Caki2 (cell line): Measurements from ENCODE around the gene GPAT2. TPM values are rescaled to one million over a fixed set of nuclear protein-coding genes. Genes with fewer than 3 reads are reported as not detected.
"Not testable (repeated sequence)": the region's sequence is repeated elsewhere in the genome, so short reads cannot be mapped to it uniquely, and the experiment has no call there.

Experiments
- DNase-seq: peaks from one replicate; pipeline ENCODE4 v3.0.0-alpha.2; 2015; ENCODE audit warnings: low read depth
- in situ Hi-C: cut with HindIII; loops from 2 replicates; pipeline ENCODE4 v1.10.0; 2016; ENCODE audit warnings: low sequenced_read_pairs, low pct_unique_long_range_greater_than_20kb, mixed read lengths
- total RNA-seq: library from RNA; depleted of rRNA; stranded (reverse); fragments of >200 nt; shearing (Covaris generic); gene quantifications from 2 replicates; pipeline ENCODE4 v1.2.3, GENCODE V29; 2014; ENCODE audit warnings: low replicate concordance; rRNA removed

The GPAT2 gene, protein sequence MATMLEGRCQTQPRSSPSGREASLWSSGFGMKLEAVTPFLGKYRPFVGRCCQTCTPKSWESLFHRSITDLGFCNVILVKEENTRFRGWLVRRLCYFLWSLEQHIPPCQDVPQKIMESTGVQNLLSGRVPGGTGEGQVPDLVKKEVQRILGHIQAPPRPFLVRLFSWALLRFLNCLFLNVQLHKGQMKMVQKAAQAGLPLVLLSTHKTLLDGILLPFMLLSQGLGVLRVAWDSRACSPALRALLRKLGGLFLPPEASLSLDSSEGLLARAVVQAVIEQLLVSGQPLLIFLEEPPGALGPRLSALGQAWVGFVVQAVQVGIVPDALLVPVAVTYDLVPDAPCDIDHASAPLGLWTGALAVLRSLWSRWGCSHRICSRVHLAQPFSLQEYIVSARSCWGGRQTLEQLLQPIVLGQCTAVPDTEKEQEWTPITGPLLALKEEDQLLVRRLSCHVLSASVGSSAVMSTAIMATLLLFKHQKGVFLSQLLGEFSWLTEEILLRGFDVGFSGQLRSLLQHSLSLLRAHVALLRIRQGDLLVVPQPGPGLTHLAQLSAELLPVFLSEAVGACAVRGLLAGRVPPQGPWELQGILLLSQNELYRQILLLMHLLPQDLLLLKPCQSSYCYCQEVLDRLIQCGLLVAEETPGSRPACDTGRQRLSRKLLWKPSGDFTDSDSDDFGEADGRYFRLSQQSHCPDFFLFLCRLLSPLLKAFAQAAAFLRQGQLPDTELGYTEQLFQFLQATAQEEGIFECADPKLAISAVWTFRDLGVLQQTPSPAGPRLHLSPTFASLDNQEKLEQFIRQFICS
- not detected in 2 replicates for total RNA-seq

DNA sequence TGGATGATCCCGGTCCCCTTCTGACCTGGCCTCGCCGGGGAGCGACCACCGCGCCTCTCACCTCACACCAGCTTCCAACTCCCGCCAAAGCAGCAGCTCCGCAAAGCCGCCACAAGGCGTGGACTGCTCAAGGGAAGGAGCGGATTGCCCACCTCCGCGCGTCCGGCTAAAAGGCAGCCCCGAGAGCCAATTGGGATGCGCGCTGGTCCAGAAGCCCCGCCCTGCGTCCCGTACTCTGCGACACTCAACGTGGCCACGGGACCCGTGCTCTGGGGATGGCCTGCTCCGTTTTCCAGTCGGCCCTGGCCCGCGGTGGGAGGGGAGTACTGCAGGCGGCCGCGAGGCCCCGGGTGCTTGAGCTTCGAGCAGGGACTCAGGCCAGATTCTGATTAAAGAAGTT, at the start of gene GPAT2:
Gene GPAT2, minus strand, starts transcription at position 125 of the 400 bp plus-strand sequence. CDS start 2,557 bp downstream, outside the sequence.
- in situ Hi-C loops, DNase-seq: not testable (repeated sequence)

DNA sequence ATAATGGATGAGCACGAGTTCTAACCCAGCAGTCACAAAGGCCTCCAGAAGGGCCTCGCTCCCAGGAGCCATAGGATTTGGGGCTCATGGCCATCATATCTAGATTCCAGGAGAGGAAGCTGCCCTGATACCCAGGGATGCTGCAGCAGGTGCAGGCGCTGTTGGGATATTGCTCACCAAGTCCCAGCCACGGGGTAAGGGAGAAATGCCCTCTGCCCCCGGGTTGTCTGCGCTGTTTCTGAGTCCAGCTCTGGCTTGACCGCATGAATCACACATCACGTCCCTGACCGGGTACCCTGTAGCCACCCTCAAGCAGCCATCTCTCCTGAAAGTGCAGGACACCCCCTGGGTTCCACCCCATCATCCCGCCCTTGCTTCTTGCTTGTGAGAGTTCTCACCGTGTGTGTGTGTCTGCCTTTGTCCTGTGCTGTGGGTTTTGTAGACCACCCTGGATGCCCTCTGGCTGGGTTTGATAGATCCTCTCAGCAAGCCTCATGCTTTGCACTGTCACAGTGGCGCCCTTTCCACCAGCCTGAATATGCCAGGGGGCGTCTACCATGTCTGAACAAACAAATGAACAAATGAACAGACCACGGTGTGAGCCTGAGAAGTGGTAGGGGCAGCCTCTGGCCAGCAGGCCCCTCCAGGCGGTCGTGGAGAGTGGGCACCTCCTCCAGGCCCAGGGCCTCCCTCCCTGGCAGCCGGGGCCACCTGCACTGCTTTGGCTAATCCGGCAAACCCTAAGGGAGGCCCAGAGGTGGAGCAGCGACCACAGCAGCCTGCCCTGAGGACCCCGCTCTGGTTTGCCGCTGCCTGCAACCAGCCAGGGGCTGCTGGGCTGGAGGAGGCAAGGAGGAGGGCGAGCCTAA, 49.5 kb upstream of the GPAT2 start:
- in situ Hi-C loops, result no loop called here
- DNase-seq, result no peak

DNA sequence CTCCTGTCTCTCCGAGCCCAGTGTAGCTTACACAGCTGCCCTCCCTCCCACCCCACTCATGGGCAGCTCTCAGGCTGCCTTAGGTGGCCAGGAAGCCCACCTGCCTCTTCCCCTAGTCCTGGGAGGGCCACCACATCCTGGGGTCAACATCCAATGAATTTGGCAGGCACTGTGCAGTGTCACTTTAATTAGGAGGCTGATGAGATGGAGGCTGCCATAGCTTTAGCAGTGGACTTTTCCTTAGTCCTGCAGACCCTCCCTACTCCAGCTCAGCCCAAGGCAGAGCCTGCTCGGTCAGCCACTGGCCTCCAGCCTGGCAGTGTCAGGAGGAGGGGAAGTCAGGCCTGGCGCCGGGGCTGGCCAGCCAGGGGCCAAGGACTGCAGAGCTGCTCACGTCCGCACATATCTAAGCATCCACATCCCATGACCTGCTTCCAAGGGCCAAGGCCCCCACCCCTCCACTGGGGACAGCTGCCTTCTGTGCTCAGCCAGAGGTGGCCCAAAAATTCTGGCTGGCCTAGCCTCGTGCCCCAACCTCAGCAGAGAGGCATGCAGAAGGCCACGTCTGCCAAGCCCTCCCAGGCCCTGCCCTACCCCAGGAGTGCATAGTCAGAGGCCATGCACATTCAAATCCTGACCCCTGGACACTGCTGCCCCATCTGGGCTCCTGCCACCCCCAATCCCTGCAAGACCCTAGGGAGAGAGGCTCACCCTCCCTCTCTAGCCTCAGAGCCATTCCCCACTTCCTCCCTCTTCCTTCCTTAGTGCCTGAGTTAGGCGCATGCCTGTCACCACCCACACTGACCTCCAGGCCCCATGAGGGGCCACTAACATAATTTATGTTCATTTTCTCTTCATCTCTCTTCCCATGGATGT, 48.6 kb upstream of the GPAT2 start:
- in situ Hi-C loops, result no loop called here
- no peak for DNase-seq

DNA sequence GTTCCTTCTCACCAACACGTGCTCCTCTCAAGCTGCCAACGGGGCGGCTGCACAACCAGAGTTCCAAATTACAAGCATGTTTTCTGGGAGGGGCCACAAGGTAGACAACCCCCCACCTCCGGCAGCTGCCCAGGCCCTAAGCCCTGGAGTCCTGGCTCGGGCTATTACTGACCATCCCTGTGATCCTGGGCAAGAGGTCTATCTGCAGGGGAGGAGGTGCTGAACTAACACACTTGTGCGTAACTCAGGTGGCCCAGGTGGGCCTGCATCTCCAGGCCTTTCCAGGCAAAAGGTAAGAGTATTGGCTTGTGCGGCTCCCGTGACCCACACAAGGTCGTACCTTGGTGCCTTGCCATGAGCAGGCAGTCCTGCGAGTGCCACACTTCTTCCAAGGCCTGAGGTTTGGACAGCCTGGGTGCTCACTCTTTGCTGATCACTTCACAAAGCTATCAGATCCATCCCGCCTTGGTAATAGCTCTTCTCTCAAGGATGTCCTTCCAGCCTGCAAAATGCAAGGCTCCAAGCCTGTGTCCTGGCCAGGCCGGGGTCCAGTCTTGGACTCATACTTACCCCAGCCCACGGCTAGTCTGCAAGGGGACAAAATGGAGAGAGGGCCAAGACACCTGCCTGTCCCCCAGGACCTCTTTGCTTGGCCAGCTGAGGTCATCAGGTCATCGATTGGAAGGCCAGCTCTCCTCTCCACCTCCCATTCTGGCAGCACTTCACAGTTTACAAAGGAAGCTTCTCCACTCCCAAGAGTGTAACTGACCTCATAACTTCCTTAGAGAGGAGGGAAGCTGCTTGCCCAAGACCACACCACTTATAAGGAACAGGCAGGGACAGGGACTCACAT, 47.7 kb upstream of the GPAT2 start:
- no peak for DNase-seq
- in situ Hi-C loops, result no loop called here

DNA sequence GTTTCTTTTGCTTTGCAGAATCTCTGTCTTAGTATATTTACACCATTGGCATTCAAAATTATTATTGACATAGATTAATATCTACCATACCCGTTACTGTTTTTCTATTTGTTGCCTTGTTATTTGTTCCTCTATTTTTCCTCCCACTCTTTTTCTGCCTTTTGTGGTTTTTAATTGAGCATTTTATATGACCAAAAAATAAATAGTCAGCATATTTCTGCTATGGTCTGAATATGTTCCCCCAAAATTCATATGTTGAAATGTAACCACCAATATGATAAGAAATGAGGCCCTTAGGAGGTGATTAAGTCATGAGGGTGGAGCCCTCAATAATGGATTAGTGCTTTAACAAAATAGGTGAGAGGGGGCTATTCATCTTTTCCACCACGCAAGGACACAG, 46.3 kb upstream of the GPAT2 start:
- DNase-seq, result no peak
- in situ Hi-C loops, result no loop called here

DNA sequence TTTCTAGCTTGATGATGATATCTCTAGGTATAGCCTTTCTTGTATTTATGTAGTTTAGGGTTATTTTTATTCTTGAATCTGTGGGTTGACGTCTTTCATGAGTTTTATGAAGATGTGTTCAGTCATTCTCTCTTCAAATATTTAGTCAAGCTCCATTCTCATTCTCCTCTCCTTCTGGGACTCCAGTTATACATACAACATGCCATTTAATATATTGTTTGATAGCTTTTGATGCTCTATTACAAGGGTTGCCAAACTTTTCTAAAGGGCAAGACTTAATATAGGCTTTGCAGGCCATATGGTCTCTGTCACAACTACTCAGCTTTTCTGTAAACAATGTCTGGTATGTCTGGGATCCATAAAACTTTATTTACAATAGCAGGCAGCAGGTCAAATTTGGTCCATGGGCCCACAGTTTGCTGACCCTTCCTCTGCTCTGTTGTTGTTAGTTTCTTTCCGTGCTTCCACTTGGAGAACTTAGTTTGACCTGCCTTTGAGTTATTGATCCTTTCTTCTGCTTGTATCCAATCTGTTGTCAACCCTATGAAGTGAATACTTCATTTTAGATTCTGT, 40.6 kb upstream of the GPAT2 start:
- no peak for DNase-seq
- in situ Hi-C loops, result no loop called here

DNA sequence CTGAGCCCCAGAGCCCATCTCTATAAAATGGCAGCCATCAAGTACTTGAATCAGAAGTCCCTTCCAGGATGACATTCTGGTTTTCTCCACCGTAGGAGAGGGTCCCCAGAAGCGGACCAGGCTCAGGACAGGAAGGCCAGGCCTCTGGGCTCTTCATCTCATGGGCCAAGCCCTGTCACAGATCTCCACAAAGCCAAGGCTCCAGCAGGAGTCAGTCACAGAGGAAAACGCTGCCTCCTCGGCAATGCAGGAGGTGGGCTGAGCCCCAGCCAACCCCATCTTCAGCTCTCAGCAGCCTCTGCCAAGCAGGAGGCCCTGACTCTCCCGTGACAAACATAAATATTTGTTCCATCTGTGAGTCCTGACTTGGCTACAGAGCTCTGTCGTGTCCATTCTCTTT, 39.4 kb upstream of the GPAT2 start:
- DNase-seq, result no peak
- in situ Hi-C loops, result no loop called here

DNA sequence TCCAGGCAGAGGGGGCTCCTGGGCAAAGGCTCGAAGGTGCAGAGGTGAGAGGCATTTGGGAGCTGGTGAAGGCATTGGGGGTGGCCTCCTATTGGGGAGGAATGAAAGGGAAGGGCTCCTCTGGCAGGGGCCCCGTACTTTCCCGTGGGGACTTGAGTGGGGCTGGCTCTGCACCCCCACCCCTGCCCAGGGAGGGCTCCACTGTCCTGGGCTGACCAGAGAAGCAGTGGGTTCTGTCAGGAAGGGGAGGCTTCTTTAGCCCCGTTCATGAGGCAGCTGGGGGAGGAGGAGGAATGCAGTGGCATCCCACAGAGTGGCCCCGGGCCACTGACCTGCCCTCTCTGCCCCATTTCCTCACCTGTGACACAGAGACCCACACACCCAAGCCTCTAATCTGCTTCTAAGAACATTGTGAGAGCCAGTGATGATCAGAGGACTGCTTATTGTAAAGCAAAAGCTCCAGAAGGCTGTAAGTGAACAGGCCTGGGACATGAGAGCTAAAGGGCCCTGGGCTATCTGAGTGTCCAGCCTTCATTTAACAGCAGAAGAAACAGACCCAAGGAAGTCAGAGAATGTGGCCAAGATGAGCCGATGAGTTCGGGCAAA, 38.6 kb upstream of the GPAT2 start:
- in situ Hi-C loops, result no loop called here
- no peak for DNase-seq

DNA sequence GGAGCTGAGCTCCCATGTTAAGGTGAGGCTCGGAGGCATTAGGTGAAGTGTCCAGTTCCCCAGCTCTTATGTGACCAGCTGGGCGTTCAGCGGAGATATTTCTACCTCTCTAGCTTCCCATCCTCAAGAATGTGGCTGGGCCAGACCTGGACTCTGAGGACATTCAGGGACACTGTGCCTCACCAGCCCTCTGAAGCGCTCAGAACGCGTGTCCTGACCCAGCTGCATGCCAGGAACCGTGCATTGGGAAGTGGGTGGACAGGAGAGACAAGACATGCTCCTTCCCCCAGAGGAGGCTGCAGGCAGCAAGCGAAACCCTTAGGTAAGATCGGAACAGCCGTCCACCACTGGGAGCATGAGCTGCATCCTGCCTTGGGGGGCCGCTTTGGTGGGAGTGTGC, 38.0 kb upstream of the GPAT2 start:
- in situ Hi-C loops, result no loop called here
- DNase-seq, result no peak

DNA sequence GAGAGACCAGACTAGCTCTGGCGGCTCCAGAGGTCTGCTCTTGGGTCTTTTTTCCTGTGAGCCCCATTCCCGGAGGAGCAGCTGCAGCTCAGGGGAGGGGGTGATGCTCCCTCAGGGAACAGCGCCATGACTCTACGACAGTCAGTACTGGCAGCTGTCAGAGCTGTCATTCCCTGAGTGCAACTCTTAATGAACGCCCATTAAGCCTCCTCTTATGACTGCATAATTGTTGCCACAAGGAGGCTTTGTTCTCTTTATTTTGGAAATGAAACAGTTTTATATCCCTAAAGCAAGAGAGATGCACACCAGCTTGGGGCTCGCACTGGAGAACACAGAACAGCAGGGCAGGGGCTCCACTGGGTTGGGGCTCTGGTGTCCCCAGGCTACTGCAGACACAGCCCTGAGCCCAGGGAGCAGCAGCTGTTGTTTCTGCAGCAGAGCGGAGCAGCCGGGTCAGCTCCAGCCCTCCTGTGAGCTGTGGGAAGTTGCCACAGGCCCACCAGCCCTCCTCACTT, 37.3 kb upstream of the GPAT2 start:
- DNase-seq, in situ Hi-C loops: not testable (repeated sequence)

DNA sequence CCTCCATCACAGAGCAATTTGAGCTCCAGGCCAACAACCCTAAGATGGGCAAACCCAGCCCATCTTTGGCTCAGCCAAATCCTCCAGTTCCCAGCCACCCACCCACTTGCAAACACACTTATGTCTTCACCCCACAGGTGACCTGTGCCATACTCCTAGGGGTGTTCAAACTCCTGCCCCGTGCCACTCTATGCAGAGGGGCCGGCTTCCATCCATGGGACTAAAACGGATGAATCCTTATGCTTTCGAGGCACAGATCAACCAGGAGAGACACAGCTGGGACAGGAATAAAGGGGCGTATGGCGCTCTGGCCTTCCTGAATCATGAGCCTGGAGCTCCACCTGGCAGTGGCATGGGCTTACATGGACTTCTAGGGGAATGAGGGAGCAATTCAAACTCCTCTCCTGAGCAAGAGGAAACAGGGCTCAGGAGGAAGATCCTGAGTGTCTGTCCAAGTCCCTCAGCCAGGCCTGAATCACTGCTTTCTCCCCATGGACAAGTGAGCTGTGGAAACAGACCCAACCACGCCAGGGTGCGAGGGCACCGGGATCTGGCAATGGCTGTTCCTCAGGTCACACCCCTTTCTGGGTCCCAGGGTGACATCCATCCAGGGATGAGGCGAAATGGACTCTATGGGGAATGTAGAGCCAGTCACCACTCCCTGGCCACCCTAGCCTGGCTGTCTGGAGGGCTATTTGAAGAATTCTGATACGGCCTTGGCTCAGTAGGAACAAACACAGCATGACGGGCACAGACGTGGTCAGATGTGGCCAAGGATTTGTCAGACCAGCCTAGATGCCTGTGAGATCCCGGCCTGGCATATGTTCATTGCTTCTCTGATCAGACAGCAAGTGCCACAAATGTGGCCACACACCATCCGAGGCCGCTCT, 36.6 kb upstream of the GPAT2 start:
- DNase-seq, in situ Hi-C loops: not testable (repeated sequence)

DNA sequence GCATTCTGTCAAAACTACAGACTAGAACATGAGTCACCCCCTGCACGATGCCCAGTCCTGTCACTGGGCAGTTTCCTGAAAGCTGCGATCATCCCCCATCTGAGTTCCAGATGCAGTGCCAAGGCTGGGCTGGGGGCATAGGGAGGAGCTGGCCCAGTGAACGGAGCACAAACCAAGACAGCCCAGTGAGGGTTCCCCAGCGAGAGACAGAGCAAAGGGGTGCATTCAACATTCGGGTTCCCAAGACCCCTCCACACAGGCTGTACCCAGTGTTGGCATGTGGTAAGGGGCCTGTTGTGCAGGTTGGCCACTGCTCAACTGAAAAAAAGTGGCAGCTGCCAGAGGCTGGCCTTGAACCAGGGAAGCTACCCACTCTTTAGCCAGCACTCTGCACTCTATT, 35.6 kb upstream of the GPAT2 start:
- in situ Hi-C loops, DNase-seq: not testable (repeated sequence)

DNA sequence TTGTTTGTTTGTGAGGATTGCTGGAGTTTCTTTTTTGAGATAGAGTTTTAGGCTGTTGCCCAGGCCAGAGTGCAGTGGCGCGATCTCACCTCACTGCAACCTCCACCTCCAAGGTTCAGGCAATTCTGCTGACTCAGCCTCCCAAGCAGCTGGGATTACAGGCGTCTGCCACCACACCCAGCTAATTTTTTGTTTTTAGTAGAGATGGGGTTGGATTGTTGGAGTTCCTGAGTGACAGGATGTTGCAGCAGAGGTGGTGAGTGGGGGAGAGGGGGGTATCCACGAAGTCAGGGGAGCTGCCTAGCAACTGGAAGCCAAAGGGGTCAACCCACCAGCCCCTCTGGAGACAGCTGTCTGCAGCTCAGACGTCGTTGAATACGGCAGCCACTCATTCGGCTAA, 35.2 kb upstream of the GPAT2 start:
- DNase-seq, in situ Hi-C loops: not testable (repeated sequence)

DNA sequence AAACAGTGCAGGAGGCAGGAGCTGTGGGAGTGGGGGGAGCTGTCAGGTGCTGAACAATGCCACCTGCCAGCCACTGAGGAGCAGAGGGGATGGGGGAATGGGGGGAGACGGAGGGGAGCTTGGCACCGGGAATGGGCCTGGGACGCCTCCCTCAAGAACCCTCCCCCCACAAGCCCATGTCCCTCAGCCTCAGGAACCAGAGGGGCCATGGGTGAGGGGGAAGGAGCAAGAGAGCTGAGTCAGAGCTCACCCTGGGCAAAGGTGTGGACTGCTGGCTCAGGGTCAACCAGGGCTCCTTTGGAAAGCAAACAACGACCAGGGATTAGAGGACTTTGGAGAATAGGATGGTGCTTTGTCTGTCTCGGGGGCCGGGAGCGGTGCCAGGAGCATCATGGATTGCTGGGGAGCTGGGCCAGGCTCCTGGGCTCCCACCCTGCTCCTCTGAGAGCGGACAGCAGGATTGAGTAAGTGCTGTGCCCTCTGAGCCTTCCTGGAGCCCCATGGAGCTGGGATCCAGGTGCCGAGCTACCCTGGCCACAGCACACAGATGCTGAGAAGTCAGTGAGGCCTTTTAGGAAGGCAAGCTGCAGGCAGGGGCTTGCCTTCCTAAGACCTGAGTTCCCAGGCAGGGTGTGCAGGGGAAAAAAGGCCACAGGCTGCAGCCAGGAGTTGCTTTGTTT, 33.3 kb upstream of the GPAT2 start:
- DNase-seq, in situ Hi-C loops: not testable (repeated sequence)
